Renal cortical epithelial cell (primary cell): ENCODE results near the gene SLC22A5. TPM values are rescaled to one million over a fixed set of nuclear protein-coding genes. Genes with fewer than 3 reads are reported as not detected.

Experiments
- DNase-seq: peaks from one replicate; pipeline ENCODE4 v3.0.0-alpha.2; 2011; ENCODE audit warnings: low read depth
- total RNA-seq: library from RNA; depleted of rRNA; stranded (reverse); fragments of >200 nt; gene quantifications from 2 replicates; pipeline ENCODE4 v1.2.3, GENCODE V29; 2014

Gene SLC22A5
- total RNA-seq, 1 donor from 2014 or later: 31.3 TPM

- DNase-seq: peak; percentile 80
Measured at GRCh38 chr5:132365213-132365612, 4.3 kb upstream of the SLC22A5 start.

- no peak for DNase-seq
Measured at GRCh38 chr5:132368186-132368585, 1.3 kb upstream of the SLC22A5 start.

GRCh38 chr5:132369007-132369473 is 470 bp upstream of the SLC22A5 start:
- DNase-seq: peak; percentile 90

GRCh38 chr5:132370181-132370970 is 866 bp downstream of the SLC22A5 start:
- DNase-seq: no peak

- DNase-seq: no peak
Measured at GRCh38 chr5:132370971-132371602, 1.6 kb downstream of the SLC22A5 start.

- no peak for DNase-seq
Measured at GRCh38 chr5:132371603-132371994, 2.1 kb downstream of the SLC22A5 start.

- DNase-seq: no peak
Measured at GRCh38 chr5:132372127-132372526, 2.6 kb downstream of the SLC22A5 start.

GRCh38 chr5:132372542-132372941 is 3.0 kb downstream of the SLC22A5 start:
- DNase-seq: no peak

- DNase-seq: no peak
Measured at GRCh38 chr5:132375957-132376356, 6.4 kb downstream of the SLC22A5 start.

- DNase-seq: no peak
Measured at GRCh38 chr5:132376694-132377641, 7.5 kb downstream of the SLC22A5 start.

- DNase-seq: no peak
Measured at GRCh38 chr5:132377738-132378137, 8.2 kb downstream of the SLC22A5 start.

GRCh38 chr5:132378580-132378979 is 9.1 kb downstream of the SLC22A5 start:
- DNase-seq: peak; percentile 67

GRCh38 chr5:132380047-132380446 is 10.5 kb downstream of the SLC22A5 start:
- DNase-seq: no peak

GRCh38 chr5:132380741-132381140 is 11.2 kb downstream of the SLC22A5 start:
- DNase-seq: no peak

GRCh38 chr5:132381614-132382013 is 12.1 kb downstream of the SLC22A5 start:
- no peak for DNase-seq

- no peak for DNase-seq
Measured at GRCh38 chr5:132383261-132383660, 13.8 kb downstream of the SLC22A5 start.

- no peak for DNase-seq
Measured at GRCh38 chr5:132383984-132384383, 14.5 kb downstream of the SLC22A5 start.

- DNase-seq: no peak
Measured at GRCh38 chr5:132384506-132385050, 15.1 kb downstream of the SLC22A5 start.

GRCh38 chr5:132385326-132386105 is 16.0 kb downstream of the SLC22A5 start:
- DNase-seq: peak; percentile 61

- no peak for DNase-seq
Measured at GRCh38 chr5:132386644-132387286, 17.3 kb downstream of the SLC22A5 start.
